ES-I3 (cell line): Measurements from ENCODE around the gene STK32B.

ENCODE experiments used
- H3K36me3 ChIP-seq: 2 replicates; pipeline ENCODE4 v1.6.1; 2013; ENCODE audit warnings: mild to moderate bottlenecking, low read length, control low read depth, moderate library complexity; ENCODE audit not compliant: insufficient read depth
- H3K4me1 ChIP-seq: 2 replicates; pipeline ENCODE4 v1.6.1; 2013; ENCODE audit warnings: mild to moderate bottlenecking, control low read depth, low read length; ENCODE audit not compliant: insufficient read depth
- H3K9ac ChIP-seq: 2 replicates; pipeline ENCODE4 v1.6.1; 2013; ENCODE audit warnings: low read depth, mild to moderate bottlenecking, low read length, moderate library complexity
- H3K9me3 ChIP-seq: 2 replicates; pipeline ENCODE4 v1.6.1; 2013; ENCODE audit warnings: mild to moderate bottlenecking, low read length, moderate library complexity; ENCODE audit not compliant: control insufficient read depth, insufficient read depth

STK32B gene

GRCh38 chr4:5478697-5479096 lies 427.4 kb downstream of the STK32B start:
- Histone ChIP-seq H3K36me3 (no peaks in the 10 kb centered on the region), H3K4me1 (no peaks in the 10 kb centered on the region; the same call in 1 of the 2 replicates), H3K9ac (no peak overlapping the region), H3K9me3 (no peaks in the 10 kb centered on the region)

- H3K4me1 ChIP-seq, result no peaks in the 10 kb centered on the region; the same call in 1 of the 2 replicates
- no peaks in the 10 kb centered on the region for H3K36me3 ChIP-seq
- H3K9ac ChIP-seq, result no peak overlapping the region
- no peaks in the 10 kb centered on the region for H3K9me3 ChIP-seq
Measured at GRCh38 chr4:5479518-5480060, 428.3 kb downstream of the STK32B start.

- H3K36me3 ChIP-seq, result no peaks in the 10 kb centered on the region
- no peaks in the 10 kb centered on the region for H3K4me1 ChIP-seq
- H3K9me3 ChIP-seq, result no peaks in the 10 kb centered on the region
- no peak overlapping the region for H3K9ac ChIP-seq
Measured at GRCh38 chr4:5488413-5488812, 437.1 kb downstream of the STK32B start.

GRCh38 chr4:5489260-5489659 lies 438.0 kb downstream of the STK32B start:
- H3K9ac ChIP-seq, result no peak overlapping the region
- H3K36me3 ChIP-seq, result no peaks in the 10 kb centered on the region
- H3K4me1 ChIP-seq, result no peaks in the 10 kb centered on the region
- no peaks in the 10 kb centered on the region for H3K9me3 ChIP-seq

GRCh38 chr4:5497489-5497888 lies 446.2 kb downstream of the STK32B start:
- Histone ChIP-seq H3K36me3 (no peaks in the 10 kb centered on the region), H3K9ac (no peak overlapping the region), H3K4me1 (no peaks in the 10 kb centered on the region), H3K9me3 (no peaks in the 10 kb centered on the region)

- Histone ChIP-seq H3K36me3 (no peaks in the 10 kb centered on the region), H3K9me3 (no peaks in the 10 kb centered on the region), H3K9ac (no peak overlapping the region), H3K4me1 (no peaks in the 10 kb centered on the region)
Measured at GRCh38 chr4:5500165-5500564, 448.9 kb downstream of the STK32B start.

GRCh38 chr4:5503336-5503936 lies 452.2 kb downstream of the STK32B start:
- Histone ChIP-seq H3K4me1 (no peaks in the 10 kb centered on the region), H3K9ac (no peak overlapping the region), H3K9me3 (no peaks in the 10 kb centered on the region), H3K36me3 (no peaks in the 10 kb centered on the region)

GRCh38 chr4:5504486-5504885 lies 453.2 kb downstream of the STK32B start:
- no peaks in the 10 kb centered on the region for H3K4me1 ChIP-seq
- no peak overlapping the region for H3K9ac ChIP-seq
- H3K9me3 ChIP-seq, result no peaks in the 10 kb centered on the region
- H3K36me3 ChIP-seq, result no peaks in the 10 kb centered on the region

GRCh38 chr4:5510504-5510903 lies 459.2 kb downstream of the STK32B start:
- peaks cover 3% of the 10 kb centered on the region; the same call in 1 of the 2 replicates for H3K9me3 ChIP-seq
- no peak overlapping the region for H3K9ac ChIP-seq
- no peaks in the 10 kb centered on the region for H3K36me3 ChIP-seq
- H3K4me1 ChIP-seq, result no peaks in the 10 kb centered on the region

- Histone ChIP-seq H3K9me3 (peaks cover 3% of the 10 kb centered on the region; the same call in 1 of the 2 replicates), H3K36me3 (no peaks in the 10 kb centered on the region), H3K4me1 (no peaks in the 10 kb centered on the region), H3K9ac (no peak overlapping the region)
Measured at GRCh38 chr4:5511791-5512190, 460.5 kb downstream of the STK32B start.

GRCh38 chr4:5515646-5516045 lies 464.4 kb downstream of the STK32B start:
- peaks cover 3% of the 10 kb centered on the region; the same call in 1 of the 2 replicates for H3K9me3 ChIP-seq
- no peaks in the 10 kb centered on the region for H3K4me1 ChIP-seq
- H3K9ac ChIP-seq, result no peak overlapping the region
- H3K36me3 ChIP-seq, result no peaks in the 10 kb centered on the region

GRCh38 chr4:5517372-5517771 lies 466.1 kb downstream of the STK32B start:
- Histone ChIP-seq H3K9me3 (no peaks in the 10 kb centered on the region; the same call in 1 of the 2 replicates), H3K36me3 (no peaks in the 10 kb centered on the region), H3K9ac (no peak overlapping the region), H3K4me1 (no peaks in the 10 kb centered on the region)

GRCh38 chr4:5524446-5525299 lies 473.4 kb downstream of the STK32B start:
- no peaks in the 10 kb centered on the region for H3K36me3 ChIP-seq
- no peaks in the 10 kb centered on the region for H3K9me3 ChIP-seq
- H3K9ac ChIP-seq, result no peak overlapping the region
- no peaks in the 10 kb centered on the region for H3K4me1 ChIP-seq

- Histone ChIP-seq H3K9me3 (no peaks in the 10 kb centered on the region), H3K36me3 (no peaks in the 10 kb centered on the region), H3K9ac (no peak overlapping the region), H3K4me1 (no peaks in the 10 kb centered on the region)
Measured at GRCh38 chr4:5526080-5526846, 475.0 kb downstream of the STK32B start.
